Ecto neural progenitor cell (in vitro differentiated cells): ENCODE measurements around the gene GCK.

ENCODE experiments used
- DNase-seq: peaks from one replicate; pipeline ENCODE4 v3.0.0-alpha.2; 2018; ENCODE audit warnings: low spot score

The GCK gene

DNA sequence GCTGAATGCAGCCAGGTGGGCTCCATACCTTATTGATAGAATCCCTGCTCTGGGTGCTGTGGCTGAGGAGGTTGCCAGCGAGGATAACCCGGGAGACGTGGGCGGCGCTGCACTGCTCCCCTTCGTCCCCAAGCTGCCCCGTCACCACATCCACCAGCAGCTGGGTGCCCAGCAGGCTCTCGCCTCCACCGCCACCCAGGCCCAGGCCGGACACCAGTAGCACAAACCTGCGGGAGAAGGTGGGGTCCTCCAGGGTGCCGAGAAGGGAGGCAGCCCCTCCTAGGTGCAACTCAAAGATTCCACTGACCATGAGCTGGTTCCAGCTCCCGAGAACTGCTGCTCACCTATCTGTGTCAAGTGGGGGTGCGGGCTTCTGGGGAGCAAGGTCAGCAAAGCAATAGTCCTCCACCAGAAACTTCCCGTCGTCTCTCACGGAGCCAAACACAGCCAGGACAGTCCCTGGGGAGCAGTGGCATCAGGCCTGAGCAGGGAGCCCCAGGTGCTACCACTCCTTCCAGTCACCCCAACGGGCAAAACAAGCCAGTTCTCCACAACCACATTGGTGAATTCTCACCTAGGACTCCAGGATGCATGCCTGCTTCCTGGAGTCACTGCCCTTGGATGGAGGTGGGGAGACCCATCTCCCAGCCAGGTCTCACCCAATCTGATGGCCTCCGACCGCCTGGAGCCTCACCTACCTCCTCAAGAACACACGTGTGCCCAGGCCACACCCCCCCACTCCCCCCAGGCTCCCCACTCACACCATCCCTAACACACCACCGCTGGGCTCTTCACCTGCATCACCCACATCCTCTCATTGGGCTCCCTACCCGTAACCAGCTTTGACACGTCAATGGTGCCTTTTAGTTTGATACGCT is 72.2 kb downstream of the GCK start:
- no peak for DNase-seq

DNA sequence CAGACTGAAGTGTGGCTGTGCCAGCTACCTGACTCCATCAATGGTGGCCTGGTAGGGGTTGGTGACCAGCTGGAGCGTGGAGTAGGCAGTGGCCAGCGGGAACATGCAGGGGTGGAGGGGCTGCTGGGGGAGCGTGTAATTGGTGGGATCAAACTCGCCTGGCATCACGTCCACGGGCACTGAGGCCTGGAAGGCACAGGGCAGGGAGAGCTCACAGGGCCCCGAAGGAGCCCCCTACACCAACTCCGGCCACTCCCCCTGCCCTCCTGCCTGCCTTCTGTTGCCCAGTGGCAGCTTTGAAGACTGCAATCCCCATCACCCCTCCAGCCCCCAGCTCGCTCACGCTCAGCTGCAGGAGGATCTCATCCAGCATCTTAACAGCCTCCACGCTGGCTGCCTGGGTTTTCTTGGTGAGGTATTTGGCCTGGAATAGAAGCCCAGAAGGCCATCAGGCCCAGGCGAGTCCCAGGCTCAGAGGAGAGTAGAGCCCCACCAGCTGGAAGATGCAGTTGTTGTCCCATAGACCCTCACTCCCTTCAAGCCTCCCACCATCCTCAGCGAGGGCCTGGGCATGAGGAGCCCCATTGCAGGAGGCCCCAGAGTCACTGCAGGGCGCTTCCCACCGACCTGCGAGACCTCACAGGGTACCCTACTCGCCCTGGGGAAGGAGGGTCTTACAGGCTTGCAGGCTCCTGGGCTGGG is 73.0 kb downstream of the GCK start:
- DNase-seq: no peak

DNA sequence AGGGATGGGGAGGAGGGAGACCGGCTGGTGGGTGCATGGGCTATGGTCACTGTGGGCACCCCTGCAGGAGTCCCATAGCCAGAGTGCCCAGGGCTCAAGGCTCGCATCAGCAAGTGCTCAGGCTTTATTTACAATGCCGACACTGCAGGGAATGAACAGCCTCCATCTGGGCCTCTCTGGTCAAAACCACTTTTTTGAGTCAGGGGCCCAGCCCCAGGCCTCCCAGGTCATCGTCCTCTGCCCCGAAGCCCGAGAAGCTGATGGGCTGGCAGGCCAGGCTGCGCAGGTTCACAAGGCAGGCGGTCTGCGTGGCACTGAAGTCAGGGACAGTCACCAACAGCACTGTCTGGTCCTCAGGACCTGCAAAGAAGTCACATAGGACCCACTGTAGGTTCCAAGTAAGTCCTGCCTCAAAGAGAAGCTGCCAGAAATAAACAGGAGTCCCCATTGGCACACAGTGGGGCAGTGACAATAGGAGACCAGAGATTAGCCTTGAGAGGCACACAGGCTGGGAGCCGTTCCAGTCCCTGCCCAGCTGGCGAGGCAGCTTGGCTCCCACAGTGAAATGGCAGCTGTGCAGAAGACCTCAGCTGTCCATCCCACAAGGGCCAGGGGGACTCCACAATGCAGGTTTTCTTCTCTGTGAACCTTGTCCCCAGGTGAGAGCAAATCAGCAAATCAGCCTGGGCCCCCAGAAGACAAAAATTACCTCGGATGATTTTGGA is 74.5 kb downstream of the GCK start:
- DNase-seq: no peak

DNA sequence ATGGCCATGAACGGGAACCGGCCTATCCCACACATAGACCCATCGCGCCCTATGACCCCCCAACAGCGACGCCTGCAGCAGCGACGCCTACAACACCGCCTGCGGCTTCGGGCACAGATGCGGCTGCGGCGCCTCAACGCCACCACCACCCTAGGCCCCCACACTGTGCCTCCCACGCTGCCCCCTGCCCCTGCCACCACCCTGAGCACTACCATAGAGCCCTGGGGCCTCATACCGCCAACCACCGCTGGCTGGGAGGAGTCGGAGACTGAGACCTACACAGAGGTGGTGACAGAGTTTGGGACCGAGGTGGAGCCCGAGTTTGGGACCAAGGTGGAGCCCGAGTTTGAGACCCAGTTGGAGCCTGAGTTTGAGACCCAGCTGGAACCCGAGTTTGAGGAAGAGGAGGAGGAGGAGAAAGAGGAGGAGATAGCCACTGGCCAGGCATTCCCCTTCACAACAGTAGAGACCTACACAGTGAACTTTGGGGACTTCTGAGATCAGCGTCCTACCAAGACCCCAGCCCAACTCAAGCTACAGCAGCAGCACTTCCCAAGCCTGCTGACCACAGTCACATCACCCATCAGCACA is 75.4 kb downstream of the GCK start:
- no peak for DNase-seq

DNA sequence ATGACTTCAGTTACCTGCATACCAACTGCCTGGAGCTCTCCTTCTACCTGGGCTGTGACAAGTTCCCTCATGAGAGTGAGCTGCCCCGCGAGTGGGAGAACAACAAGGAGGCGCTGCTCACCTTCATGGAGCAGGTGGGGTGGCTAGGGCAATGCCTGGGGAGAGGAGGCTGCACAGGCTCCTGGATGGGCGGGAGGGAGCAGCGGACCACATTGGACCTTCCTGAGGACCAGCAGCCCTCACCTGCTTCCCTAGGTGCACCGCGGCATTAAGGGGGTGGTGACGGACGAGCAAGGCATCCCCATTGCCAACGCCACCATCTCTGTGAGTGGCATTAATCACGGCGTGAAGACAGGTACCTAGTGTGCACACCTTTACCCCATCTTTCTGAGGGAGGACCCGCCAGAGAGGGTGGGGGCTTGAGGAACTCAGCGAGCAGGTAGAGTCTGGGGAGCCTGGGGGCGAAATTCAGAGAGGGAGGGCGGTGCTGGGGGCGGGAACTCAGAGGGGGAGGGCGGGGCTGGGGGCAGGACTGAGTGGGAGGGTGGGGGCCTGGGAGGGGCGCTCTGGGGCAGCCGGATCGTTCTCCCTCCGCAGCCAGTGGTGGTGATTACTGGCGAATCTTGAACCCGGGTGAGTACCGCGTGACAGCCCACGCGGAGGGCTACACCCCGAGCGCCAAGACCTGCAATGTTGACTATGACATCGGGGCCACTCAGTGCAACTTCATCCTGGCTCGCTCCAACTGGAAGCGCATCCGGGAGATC is 76.1 kb downstream of the GCK start:
- DNase-seq: no peak

DNA sequence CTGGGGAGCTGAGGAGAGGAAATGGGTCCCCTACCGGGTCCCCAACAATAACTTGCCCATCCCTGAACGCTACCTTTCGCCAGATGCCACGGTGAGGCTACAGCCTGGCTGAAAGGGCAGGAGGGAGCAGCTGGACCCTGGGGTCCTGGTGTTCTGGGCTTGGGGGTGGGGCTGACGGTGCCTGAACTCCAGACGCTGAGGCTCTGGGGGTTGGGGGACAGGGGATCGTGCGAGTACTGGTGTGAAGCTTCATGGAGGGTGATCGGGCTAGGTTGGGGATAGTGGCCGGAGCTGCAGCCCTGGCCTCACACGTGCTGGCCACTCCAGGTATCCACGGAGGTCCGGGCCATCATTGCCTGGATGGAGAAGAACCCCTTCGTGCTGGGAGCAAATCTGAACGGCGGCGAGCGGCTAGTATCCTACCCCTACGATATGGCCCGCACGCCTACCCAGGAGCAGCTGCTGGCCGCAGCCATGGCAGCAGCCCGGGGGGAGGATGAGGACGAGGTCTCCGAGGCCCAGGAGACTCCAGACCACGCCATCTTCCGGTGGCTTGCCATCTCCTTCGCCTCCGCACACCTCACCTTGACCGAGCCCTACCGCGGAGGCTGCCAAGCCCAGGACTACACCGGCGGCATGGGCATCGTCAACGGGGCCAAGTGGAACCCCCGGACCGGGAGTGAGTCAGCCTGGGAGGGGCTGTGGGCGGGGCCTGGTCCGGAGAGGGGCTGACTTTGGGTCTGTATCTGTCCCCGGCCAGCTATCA is 76.8 kb downstream of the GCK start:
- DNase-seq: no peak

DNA sequence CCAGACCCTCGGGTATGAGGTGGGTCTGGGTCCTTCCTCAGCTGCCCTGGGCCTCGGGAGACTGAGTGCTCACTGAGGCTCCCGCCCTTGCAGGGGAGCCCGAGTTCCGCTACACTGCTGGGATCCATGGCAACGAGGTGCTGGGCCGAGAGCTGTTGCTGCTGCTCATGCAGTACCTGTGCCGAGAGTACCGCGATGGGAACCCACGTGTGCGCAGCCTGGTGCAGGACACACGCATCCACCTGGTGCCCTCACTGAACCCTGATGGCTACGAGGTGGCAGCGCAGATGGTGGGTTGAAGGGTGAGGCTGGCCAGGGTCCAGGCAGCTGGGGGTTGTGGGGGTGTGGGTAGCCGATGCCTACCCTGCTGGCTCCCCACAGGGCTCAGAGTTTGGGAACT is 77.5 kb downstream of the GCK start:
- DNase-seq: no peak

DNA sequence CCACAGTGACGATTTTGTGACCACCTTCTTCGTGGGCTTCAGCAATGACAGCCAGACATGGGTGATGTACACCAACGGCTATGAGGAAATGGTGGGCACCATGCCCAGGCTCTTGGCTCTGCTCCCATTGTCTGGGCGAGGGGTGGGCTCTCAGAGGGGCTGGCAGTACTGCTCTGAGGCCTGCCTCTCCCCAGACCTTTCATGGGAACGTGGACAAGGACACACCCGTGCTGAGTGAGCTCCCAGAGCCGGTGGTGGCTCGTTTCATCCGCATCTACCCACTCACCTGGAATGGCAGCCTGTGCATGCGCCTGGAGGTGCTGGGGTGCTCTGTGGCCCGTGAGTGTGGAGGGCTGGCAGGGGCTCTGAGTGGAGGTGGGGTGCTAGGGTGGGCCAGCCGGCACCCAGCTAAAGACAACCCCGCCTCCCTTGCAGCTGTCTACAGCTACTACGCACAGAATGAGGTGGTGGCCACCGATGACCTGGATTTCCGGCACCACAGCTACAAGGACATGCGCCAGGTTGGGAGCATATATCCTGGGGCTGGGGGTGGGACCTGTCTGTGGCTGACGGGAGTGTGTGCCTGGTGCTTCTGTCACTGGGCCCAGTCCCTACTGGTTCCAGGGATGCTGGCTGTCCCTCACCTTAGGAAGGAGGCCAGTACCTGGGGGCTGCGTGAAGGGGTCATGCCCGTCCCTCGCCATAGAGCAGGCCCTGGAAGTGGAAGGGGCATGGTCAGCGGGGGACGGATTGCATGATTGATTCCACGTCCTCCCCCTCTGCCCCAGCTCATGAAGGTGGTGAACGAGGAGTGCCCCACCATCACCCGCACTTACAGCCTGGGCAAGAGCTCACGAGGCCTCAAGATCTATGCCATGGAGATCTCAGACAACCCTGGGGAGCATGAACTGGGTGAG is 78.3 kb downstream of the GCK start:
- DNase-seq: no peak

DNA sequence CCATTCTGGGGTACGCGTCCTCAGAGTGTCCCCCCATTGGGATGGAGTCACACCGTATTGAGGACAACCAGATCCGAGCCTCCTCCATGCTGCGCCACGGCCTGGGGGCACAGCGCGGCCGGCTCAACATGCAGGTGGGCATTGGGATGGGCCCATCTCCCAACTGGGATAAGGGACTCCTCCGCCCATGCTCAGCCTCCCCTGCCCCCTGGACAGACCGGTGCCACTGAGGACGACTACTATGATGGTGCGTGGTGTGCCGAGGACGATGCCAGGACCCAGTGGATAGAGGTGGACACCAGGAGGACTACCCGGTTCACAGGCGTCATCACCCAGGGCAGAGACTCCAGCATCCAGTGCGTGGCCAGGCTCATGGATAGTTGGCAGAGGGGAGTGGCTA is 79.2 kb downstream of the GCK start:
- DNase-seq: no peak

DNA sequence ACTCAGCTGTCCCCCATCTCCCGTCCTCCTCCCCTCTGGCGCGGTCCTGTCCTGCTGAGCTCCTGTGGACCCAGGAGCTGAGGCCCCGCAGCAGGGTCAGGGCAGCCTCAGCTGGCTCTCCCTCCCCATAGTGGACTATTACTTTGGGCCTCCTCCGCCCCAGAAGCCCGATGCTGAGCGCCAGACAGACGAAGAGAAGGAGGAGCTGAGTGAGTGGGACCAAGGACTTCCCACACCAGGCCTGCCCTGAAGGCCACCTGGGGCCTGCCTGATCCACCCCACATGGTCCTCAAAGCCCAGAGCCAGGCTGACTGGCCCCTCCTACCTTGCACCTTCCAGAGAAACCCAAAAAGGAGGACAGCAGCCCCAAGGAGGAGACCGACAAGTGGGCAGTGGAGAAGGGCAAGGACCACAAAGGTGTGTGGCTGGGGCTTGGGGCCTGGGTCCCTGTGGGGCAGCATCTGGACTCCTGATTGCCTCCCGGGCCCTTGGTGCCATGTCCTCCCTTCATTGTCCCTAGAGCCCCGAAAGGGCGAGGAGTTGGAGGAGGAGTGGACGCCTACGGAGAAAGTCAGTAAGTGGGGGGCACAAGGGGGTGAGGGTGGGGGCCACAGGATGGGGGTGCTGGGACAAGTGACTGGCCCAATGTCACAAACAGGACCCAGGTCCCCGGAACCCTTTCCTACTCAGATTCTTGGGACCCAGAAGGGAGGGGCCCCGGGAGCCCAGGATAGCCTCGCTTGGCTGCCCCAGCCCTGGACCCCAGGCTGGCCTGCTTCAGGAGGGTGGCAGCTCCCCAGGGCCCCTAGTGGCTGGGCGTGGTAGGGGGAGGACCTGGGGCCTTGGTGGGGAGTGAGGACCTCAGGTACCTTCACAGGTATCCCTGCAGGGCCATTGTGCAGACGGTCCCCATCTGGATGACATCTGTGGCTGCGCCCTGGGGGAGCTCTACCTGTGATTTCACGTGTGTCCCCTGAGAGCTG is 80.2 kb downstream of the GCK start:
- DNase-seq: no peak

DNA sequence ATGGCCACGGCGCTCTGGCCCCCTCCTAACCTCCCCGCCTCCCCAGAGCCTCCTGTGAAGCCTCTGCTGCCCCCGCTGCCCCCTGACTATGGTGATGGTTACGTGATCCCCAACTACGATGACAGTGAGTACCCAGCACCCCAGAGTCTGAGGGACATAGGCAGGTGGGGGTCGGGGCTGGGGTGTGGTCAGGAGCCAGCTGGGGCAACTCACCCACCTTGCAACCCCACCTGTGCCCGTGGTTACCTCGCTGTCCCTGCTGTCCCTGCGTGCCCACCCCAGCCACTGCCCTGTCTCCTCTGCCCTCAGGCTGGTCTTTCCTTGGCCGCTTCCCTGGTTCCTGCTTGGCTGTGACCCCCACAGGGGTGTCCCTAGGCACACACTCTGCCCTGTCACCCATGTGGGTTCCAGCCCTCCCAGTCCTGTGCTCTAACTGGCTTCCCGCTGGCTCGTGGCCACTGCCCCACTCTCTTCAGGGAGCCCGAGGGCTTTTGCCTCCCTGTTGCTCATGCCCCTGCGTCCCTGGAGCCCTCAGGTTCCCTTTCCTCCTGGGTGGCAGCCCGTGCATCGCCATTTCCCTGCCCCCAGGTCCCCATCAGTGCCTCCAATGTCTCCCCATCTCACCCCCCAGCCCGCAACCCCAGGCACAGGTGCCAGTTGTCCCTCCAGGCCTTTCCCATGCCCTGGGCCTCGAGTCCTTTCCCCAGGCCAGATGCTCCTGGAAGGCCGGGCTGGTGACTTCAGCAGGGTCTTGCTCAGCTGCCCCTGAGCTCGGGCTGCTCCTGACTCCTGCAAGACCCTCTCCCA is 81.1 kb downstream of the GCK start:
- DNase-seq: no peak

DNA sequence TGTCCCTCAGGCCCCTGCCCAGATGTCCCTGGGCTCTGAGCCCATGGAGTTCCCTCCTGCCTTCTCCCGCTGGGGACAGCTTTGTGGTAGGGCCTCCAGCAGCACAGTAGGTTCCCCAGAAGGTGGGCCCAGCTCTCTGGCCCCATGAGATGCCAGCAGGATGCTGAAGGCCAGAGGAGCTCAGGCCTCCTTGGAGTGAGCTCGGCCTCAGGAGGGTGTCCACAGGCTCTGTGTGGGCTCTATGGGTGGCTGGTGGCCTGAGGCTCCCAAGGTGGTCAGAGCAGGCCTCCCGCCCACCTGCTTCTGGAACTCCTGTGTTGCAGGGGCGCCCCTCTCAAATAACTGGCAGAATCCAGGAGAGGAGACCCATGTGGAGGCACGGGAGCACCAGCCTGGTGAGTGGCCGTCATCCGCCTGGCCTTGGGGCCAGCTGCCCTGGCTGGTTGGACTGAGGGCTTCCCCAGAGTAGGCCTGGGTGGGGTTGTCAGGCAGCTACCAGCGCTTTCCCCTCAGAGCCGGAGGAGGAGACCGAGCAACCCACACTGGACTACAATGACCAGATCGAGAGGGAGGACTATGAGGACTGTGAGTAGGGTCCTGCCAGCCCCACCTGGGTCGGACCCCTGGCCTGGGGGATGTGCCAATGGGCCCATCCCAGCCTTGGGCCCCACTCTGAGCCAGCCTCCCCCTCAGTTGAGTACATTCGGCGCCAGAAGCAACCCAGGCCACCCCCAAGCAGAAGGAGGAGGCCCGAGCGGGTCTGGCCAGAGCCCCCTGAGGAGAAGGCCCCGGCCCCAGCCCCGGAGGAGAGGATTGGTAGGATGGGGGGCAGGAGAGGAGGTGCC is 81.9 kb downstream of the GCK start:
- no peak for DNase-seq

DNA sequence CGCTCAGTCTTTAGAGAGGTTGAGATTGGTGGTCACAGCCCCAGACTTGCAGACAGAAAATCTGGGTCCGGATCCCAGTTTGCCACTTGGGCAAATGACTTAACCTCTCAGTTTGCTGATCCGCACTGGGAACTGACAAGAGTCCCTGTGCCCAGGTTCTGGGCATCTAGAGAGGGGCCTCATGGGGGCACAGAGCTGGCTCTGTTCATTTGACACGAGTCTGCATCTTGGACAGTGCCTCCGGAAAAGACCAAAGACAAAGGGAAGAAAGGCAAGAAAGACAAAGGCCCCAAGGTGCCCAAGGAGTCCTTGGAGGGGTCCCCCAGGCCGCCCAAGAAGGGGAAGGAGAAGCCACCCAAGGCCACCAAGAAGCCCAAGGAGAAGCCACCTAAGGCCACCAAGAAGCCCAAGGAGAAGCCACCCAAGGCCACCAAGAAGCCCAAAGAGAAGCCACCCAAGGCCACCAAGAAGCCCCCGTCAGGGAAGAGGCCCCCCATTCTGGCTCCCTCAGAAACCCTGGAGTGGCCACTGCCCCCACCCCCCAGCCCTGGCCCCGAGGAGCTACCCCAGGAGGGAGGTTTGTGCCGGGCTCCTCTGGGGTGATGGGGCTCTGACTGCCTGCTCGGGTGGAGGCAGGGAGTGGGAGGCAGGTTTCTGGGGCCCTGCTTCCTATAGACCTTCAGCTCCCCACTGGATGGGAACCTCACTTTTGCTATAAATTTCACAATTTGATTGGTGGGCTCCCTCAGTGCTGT is 82.8 kb downstream of the GCK start:
- DNase-seq: no peak

DNA sequence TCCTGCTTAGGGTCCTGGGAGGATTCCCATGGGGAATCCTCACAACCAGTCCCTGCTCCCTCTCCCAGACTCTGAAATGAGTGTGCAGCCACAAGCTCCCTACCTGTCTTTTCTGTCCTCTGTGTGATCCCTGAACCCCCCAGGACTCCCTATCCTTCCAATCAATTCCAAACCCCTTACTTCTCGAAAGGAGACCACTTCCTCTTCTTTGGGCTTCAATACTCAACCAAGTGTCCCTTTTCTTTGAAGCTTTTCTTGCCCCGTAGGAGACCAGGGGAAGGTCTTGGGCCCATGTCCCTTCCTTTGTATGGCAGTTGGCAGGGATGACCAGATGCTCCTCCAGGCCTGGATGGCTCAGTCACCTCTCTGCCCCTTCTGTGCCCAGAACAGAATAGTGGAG is 83.4 kb downstream of the GCK start:
- DNase-seq: no peak

DNA sequence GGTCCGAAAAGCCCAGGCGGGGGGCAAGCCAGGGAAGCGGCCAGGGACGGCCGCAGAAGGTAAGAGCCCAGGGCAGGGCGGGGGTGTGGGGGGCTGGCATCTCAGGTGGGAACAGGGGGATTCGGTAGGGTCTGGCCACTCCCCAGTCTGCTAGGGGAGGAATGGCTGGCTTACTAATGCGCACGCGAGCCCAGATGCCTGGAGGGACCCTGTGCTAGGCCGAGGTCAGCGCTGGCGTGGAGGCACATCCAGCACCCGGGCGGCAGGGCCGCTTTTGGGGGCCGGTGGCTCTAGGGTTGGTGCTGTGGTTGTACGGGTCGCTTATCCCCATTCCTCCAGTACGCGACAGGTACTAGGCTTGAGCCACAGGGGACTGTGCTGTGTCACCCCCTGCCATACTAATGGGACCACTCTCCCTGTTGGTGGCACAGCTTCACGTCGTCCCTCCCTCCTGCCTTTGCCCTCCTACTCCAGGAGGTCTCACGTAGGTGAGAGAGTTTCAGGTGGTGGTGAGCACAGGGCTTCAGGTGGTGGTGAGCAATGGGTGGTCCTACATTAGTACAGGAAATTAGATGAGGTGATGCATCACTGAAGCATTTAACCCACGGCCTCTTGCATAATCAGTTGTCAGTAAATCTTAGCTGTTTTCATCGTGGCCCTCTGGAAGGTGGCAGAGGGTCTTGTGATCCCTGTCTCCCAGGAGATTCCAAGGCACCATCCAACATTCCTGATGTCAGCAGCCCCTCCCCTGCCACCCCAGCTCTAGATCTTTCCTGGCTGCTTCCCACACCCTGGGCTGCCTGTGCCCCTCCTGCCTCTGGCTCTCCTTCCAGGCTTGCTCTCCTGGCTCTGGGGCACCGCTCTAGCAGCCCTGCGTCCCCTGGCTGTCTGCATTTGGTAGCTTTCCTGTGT is 84.1 kb downstream of the GCK start:
- peak; percentile 65 for DNase-seq
